Stomach (tissue), 9 donors: ENCODE data around the gene IP6K3. TPM values are rescaled to one million over a fixed set of nuclear protein-coding genes. Genes with fewer than 3 reads are reported as not detected.
A peak's percentile ranks its signal among the peaks of the same experiment; 100 is the strongest.

Source experiments
- DNase-seq, 2 donors: peaks; one replicate each; pipeline versions ENCODE4 v3.0.0 to v3.0.0-alpha.2; 2013 to 2019
- H3K27ac ChIP-seq, 5 donors: fragments of 200-600 bp in 4 of 5; sonication (generic) in 4 of 5; one replicate each; pipeline ENCODE4 v1.5.1; 2013 to 2019; ENCODE audit warnings: mild to moderate bottlenecking in 1 of 5, moderate library complexity in 1 of 5
- H3K27me3 ChIP-seq, 3 donors: fragments of 200-600 bp; sonication (generic); one replicate each; pipeline ENCODE4 v1.5.1; 2017 to 2019; ENCODE audit warnings: mixed run types in 1 of 3
- H3K36me3 ChIP-seq, 4 donors: fragments of 200-600 bp; sonication (generic); 1 replicate in 3 of 4; 2 replicates in 1 of 4; pipeline ENCODE4 v1.5.1; 2016 to 2019
- H3K4me1 ChIP-seq, 4 donors: fragments of 200-600 bp; sonication (generic); one replicate each; pipeline ENCODE4 v1.5.1; 2016 to 2019
- H3K4me3 ChIP-seq, 4 donors: fragments of 200-600 bp; sonication (generic) in 3 of 4; one replicate each; pipeline ENCODE4 v1.5.1; 2016 to 2019; ENCODE audit warnings: mild to moderate bottlenecking in 1 of 4
- H3K9me3 ChIP-seq, 4 donors: fragments of 200-600 bp; sonication (generic); one replicate each; pipeline ENCODE4 v1.5.1; 2016 to 2019
- CTCF ChIP-seq, 7 experiments: fragments of 450-650 bp in 4 of 7; fragments of 200-600 bp in 3 of 7; sonication (generic) in 3 of 7; IDR thresholded peaks; one replicate each; pipeline ENCODE4 v1.5.1; 2016 to 2019; ENCODE audit warnings: antibody characterized with exemption in 7 of 7, control low read depth in 2 of 7, mild to moderate bottlenecking in 1 of 7
- EP300 ChIP-seq: sonication (generic); formaldehyde crosslinking; IDR thresholded peaks from one replicate; pipeline ENCODE4 v1.6.1; 2017; ENCODE audit warnings: antibody characterized with exemption
- POLR2A ChIP-seq, 4 donors: fragments of 450-650 bp; IDR thresholded peaks; one replicate each; pipeline ENCODE4 v1.6.1; 2016; ENCODE audit warnings: antibody characterized with exemption in 4 of 4, control low read depth in 2 of 4, mild to moderate bottlenecking in 1 of 4, moderate library complexity in 1 of 4
- POLR2AphosphoS5 ChIP-seq, 3 donors: sonication (generic); formaldehyde crosslinking; IDR thresholded peaks; one replicate each; pipeline ENCODE4 v1.6.1; 2016; ENCODE audit warnings: antibody characterized with exemption in 3 of 3
- WGBS, 5 donors: extraction: QIAGEN DNeasy Blood & Tissue Kit in 3 of 5; methylation state at CpG; one replicate each; pipeline versions ENCODE4 v1.1.5 to v1.1.7; 2013 to 2018; 5-methylcytosine and 5-hydroxymethylcytosine counted together
- intact Hi-C: fragments of 100-400 bp; cut with DNase I; formaldehyde crosslinking; loops from one replicate; pipeline ENCODE4 v1.15.1; 2023; ENCODE audit warnings: low total_unique reads
- polyA plus RNA-seq, 3 donors: library from polyadenylated mRNA; stranded (reverse); fragments of 200-250 nt; gene quantifications; one replicate each; pipeline ENCODE4 v1.2.3, GENCODE V29; 2013
- total RNA-seq, 5 donors: library from RNA; depleted of rRNA; stranded (reverse); fragments of >200 nt; gene quantifications; one replicate each; pipeline versions ENCODE4 v1.1.0 to v1.2.3, GENCODE V29; 2014 to 2016
- donor health status: healthy with polysubstance abuse.
- donor health status: Bipolar disorder and iron deficiency.
- donor health status: healthy.

IP6K3 gene
- total and polyA plus RNA-seq, 8 donors, result 0.58 to 73.5 (median 1.9) TPM; not detected in 2

- intact Hi-C loops, result no loop called here
- H3K9me3 ChIP-seq, result no peaks in the 10 kb centered on the region
- TF ChIP-seq POLR2AphosphoS5 (IDR thresholded peaks at IDR 0.05), result no peak
- TF ChIP-seq EP300, result no peak
- TF ChIP-seq CTCF (IDR thresholded peaks at IDR 0.05), result no peak
- no peak for TF ChIP-seq POLR2A (IDR thresholded peaks at IDR 0.05)
- H3K4me3 ChIP-seq, result no peak overlapping the region
- H3K27ac ChIP-seq, result peak overlapping the region in 2 of 5 donors; percentile 3 to 17
- no peaks in the 10 kb centered on the region for H3K27me3 ChIP-seq
- peaks cover 0 to 5% (median 0%) of the 10 kb centered on the region in 4 donors for H3K36me3 ChIP-seq
- H3K4me1 ChIP-seq, result peaks cover 0 to 7% (median 3%) of the 10 kb centered on the region in 4 donors
- peak in 1 of 2 donors; percentile 50 for DNase-seq
- 39 to 81% (median 72%) methylated on average over 9 of the region's 9 CpGs for WGBS, 5 donors
Measured at GRCh38 chr6:33731751-33732282, 14.9 kb downstream of the IP6K3 start.

GRCh38 chr6:33731035-33731434 lies 15.7 kb downstream of the IP6K3 start:
- TF ChIP-seq POLR2A (IDR thresholded peaks at IDR 0.05) (no peak), CTCF (IDR thresholded peaks at IDR 0.05) (no peak), EP300 (no peak), POLR2AphosphoS5 (IDR thresholded peaks at IDR 0.05) (no peak)
- WGBS, 5 donors, result 64 to 84% (median 77%) methylated on average over 5 to 7 of the region's 7 CpGs
- Histone ChIP-seq H3K36me3 (peaks cover 0 to 5% (median 0%) of the 10 kb centered on the region in 4 donors), H3K4me3 (no peak overlapping the region), H3K9me3 (no peaks in the 10 kb centered on the region), H3K4me1 (peaks cover 0 to 7% (median 3%) of the 10 kb centered on the region in 4 donors), H3K27ac (peak overlapping the region in 1 of 5 donors; percentile 17), H3K27me3 (no peaks in the 10 kb centered on the region)
- intact Hi-C loops, result no loop called here
- DNase-seq, result no peak

DNA sequence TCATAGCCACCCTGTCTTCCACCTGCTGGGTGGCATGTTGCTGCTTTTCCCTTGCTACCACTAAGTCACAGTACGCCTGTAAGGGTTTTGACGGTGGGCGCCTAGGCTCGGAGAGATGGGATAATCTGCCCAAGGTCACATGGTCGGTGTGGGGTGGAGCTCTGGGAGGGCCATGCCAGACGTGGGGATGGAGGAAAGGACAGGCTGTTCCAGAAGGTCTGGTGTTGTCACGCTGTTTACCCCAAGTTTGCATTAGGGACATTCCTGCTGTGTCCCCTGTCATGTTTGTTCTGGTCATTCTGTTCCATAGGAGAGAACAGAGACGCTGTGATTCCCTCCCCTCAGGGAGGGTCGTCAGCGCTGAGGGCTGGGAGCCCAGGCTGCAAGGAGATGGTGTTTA lies 16.1 kb downstream of the IP6K3 start:
- 63 to 78% (median 73%) methylated on average over 10 of the region's 10 CpGs for WGBS, 5 donors
- no peak for TF ChIP-seq EP300
- TF ChIP-seq POLR2A (IDR thresholded peaks at IDR 0.05), result no peak
- no peak for TF ChIP-seq POLR2AphosphoS5 (IDR thresholded peaks at IDR 0.05)
- Histone ChIP-seq H3K9me3 (no peaks in the 10 kb centered on the region), H3K36me3 (peaks cover 0 to 5% (median 0%) of the 10 kb centered on the region in 4 donors), H3K27ac (no peak overlapping the region), H3K4me1 (peaks cover 0 to 7% (median 3%) of the 10 kb centered on the region in 4 donors), H3K4me3 (no peak overlapping the region), H3K27me3 (no peaks in the 10 kb centered on the region)
- intact Hi-C loops, result no loop called here
- no peak for DNase-seq

DNA sequence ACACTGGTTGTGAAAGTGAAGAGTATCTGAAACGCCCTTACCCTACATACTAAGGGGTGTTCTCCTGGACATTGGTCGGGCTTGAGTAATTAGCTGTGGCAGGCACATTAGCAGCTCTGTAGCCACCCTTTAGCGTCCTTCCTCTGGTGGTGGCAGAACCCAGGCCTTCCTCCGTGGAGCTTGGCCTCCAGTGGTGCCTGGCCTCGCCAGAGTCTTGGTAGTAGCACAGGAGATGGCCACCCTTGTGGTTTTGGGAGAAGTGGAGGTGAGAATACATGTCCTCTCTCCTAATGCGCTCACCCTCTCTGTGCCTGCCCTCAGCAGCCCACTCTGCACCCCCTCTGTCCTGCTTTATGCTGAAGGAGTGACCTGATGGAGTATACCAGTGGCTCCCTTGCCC lies 17.6 kb downstream of the IP6K3 start:
- WGBS, 5 donors, result 85 to 94% (median 92%) methylated on average over 6 of the region's 6 CpGs
- Histone ChIP-seq H3K27ac (no peak overlapping the region), H3K27me3 (no peaks in the 10 kb centered on the region), H3K4me3 (no peak overlapping the region), H3K36me3 (peaks cover 0 to 5% (median 0%) of the 10 kb centered on the region in 4 donors), H3K4me1 (peaks cover 0 to 8% (median 3%) of the 10 kb centered on the region in 4 donors), H3K9me3 (no peaks in the 10 kb centered on the region)
- intact Hi-C loops, result no loop called here
- DNase-seq, result no peak
- TF ChIP-seq POLR2A (IDR thresholded peaks at IDR 0.05), result no peak
- no peak for TF ChIP-seq POLR2AphosphoS5 (IDR thresholded peaks at IDR 0.05)
- no peak for TF ChIP-seq CTCF (IDR thresholded peaks at IDR 0.05)
- TF ChIP-seq EP300, result no peak

GRCh38 chr6:33728438-33728837 lies 18.3 kb downstream of the IP6K3 start:
- Histone ChIP-seq H3K36me3 (peaks cover 0 to 5% (median 0%) of the 10 kb centered on the region in 4 donors), H3K9me3 (no peaks in the 10 kb centered on the region), H3K27ac (no peak overlapping the region), H3K4me1 (peaks cover 0 to 14% (median 8%) of the 10 kb centered on the region in 4 donors), H3K4me3 (no peak overlapping the region), H3K27me3 (no peaks in the 10 kb centered on the region)
- intact Hi-C loops, result no loop called here
- DNase-seq, result no peak
- WGBS, 5 donors, result 88 to 96% (median 92%) methylated on average over 11 of the region's 11 CpGs
- TF ChIP-seq POLR2A (IDR thresholded peaks at IDR 0.05) (no peak), CTCF (IDR thresholded peaks at IDR 0.05) (no peak), EP300 (no peak), POLR2AphosphoS5 (IDR thresholded peaks at IDR 0.05) (no peak)
